ENCODE results near the gene PRSS16.

The PRSS16 gene

GRCh38 chr6:27283279-27283678 lies 35.8 kb downstream of the PRSS16 start:
- ChIA-PET CTCF (no interaction called here), POLR2A (ENCODE audit: low non-redundant PET) (no interaction called here)
- no peak for DNase-seq (ENCODE audit: low spot score)
- TF ChIP-seq CTCF (conservative IDR thresholded peaks at IDR 0.05; ENCODE audit: low read depth) = no peak
- H3K27ac ChIP-seq = no peak overlapping the region

GRCh38 chr6:27286141-27286540 lies 38.6 kb downstream of the PRSS16 start:
- H3K27ac ChIP-seq = no peak overlapping the region
- ChIA-PET POLR2A (ENCODE audit: low non-redundant PET) (no interaction called here), CTCF (interaction anchor here (0.6 kb wide), 2 partner anchors 24 to 30 kb away, joined by 3 to 4 read pairs; no protein-coding TSS in a partner anchor)
- TF ChIP-seq CTCF (conservative IDR thresholded peaks at IDR 0.05; ENCODE audit: low read depth) = no peak
- DNase-seq (ENCODE audit: low spot score) = no peak

GRCh38 chr6:27287751-27288135 lies 40.2 kb downstream of the PRSS16 start:
- no peak for TF ChIP-seq CTCF (conservative IDR thresholded peaks at IDR 0.05; ENCODE audit: low read depth)
- ChIA-PET CTCF (interaction anchor here (0.6 kb wide), 1 partner anchor 89 kb away, joined by 3 read pairs; no protein-coding TSS in a partner anchor), POLR2A (ENCODE audit: low non-redundant PET) (no interaction called here)
- no peak overlapping the region for H3K27ac ChIP-seq
- no peak for DNase-seq (ENCODE audit: low spot score)

- no peak overlapping the region for H3K27ac ChIP-seq
- DNase-seq (ENCODE audit: low spot score) = no peak
- ChIA-PET CTCF (no interaction called here), POLR2A (ENCODE audit: low non-redundant PET) (no interaction called here)
- TF ChIP-seq CTCF (conservative IDR thresholded peaks at IDR 0.05; ENCODE audit: low read depth) = no peak
Measured at GRCh38 chr6:27288136-27289044, 40.9 kb downstream of the PRSS16 start.

- TF ChIP-seq CTCF (conservative IDR thresholded peaks at IDR 0.05; ENCODE audit: low read depth) = no peak
- ChIA-PET POLR2A (ENCODE audit: low non-redundant PET) (no interaction called here), CTCF (no interaction called here)
- DNase-seq (ENCODE audit: low spot score) = no peak
- no peak overlapping the region for H3K27ac ChIP-seq
Measured at GRCh38 chr6:27290065-27290849, 42.8 kb downstream of the PRSS16 start.

- no peak overlapping the region for H3K27ac ChIP-seq
- no peak for DNase-seq (ENCODE audit: low spot score)
- ChIA-PET CTCF (no interaction called here), POLR2A (ENCODE audit: low non-redundant PET) (no interaction called here)
- no peak for TF ChIP-seq CTCF (conservative IDR thresholded peaks at IDR 0.05; ENCODE audit: low read depth)
Measured at GRCh38 chr6:27290850-27291208, 43.3 kb downstream of the PRSS16 start.

Measured in RWPE1 (cell line).